ENCODE data around the gene TIMP2. TPM values are rescaled to one million over a fixed set of nuclear protein-coding genes. Genes with fewer than 3 reads are reported as not detected.

TIMP2 gene
- total and polyA plus RNA-seq, 2 donors from 2014 or later: 72.1 to 172 TPM

DNA sequence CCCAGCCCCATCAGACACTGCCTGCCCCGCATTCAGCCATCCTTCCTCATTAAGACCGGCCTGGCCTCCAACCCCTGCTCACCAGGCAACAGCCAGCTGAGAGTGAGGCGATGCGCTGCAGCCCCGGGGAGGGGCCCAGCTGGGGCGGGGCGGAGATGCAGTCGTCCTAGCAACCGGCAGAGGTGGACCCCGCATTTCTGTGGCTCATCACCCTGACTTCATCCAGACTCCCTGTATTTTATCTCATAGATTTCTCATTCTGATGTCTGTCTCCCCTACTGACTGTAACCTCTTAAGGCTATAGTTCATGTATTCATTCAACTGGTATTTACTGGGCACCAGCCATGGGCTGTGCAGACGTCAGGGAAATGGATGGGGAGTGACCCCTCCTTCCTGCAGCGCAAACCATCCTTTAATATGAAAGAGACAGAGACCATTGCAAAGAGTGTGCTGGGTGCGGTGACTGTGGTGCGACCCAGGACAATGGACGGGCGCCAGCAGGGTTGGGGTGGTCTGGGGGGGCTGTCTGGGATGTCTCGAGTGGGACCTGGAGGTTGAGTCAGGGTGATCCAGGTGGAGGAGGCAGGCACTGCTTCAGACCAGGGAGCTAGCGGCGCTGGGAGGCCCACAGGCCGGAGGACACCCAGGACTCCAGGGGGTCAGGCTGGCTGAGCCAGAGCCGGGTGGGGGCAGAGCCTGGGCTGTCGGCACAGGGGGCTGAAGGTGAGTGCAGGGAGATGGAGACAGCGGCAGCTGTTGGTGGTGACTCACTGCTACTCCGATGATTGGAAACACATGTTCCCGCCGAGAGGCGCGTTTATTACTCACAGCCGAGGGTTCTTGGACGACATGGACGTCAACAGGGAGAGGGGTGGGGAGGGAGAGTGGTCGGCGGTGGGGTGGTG lies 10.5 kb upstream of the TIMP2 start:
- H3K9ac ChIP-seq (ENCODE audit: low read length in 3 of 3): no peak overlapping the region
- intact Hi-C loops (cut with DNase I): no loop called here

DNA sequence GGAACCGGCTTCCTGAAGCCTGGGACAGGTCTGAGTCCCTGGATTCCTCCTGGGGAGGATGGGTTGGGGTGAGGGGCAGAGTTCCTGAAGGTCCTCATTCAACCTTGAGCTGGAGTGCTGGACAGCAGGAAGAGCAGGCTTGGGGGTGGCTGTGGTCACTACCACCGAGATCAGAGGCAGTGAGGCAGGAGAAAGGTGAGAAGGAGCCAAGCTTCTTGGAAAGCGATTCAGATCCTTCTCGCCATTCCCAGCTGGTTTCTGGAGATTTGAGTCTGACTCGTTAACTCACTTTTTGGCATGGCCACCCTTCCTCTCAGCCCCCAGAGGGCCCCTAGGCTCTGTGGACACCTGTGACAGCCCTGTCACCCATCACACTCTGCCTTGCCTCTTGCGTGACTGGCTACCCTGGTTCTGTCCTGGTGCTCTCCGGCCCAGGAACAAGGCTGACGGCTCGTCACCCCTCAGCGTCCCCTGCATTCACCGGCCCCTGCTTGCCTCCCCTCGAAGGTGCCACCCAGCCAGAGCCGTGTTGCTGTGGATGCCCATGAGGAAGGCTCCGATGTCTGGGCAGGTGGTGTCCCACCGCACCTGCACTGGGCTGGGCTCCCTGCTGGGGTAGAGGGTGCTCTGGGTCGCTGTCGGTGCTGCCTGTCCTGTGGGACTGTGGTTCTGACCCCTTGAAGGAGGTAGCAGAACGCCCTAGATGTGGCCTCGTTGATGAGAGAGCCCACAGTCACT lies 9.7 kb upstream of the TIMP2 start:
- peak in 1 of 5 donors; percentile 73 for DNase-seq
- Histone ChIP-seq H3K9me3 (ENCODE audit: control insufficient read depth in 2 of 3, insufficient read depth in 1 of 3, low read length in 3 of 3) (no peaks in the 10 kb centered on the region), H3K4me3 (ENCODE audit: low read length in 3 of 3) (no peak overlapping the region), H3K27me3 (ENCODE audit: control insufficient read depth, insufficient read depth, low read length) (no peaks in the 10 kb centered on the region), H3K27ac (ENCODE audit: low read depth in 2 of 2, low read length in 2 of 2) (peak overlapping the region; percentile 36 to 97), H3K9ac (ENCODE audit: low read length in 3 of 3) (peak overlapping the region in 1 of 3 donors; percentile 44), H3K36me3 (ENCODE audit: control insufficient read depth in 2 of 3, insufficient read depth in 3 of 3, low read length in 3 of 3) (no peaks in the 10 kb centered on the region), H3K4me1 (ENCODE audit: control insufficient read depth in 2 of 3, insufficient read depth in 2 of 3, low read depth in 1 of 3, low read length in 3 of 3) (peaks cover 0 to 21% (median 7%) of the 10 kb centered on the region in 3 donors)
- FAIRE-seq: no peak
- TF ChIP-seq, protein P1, sequence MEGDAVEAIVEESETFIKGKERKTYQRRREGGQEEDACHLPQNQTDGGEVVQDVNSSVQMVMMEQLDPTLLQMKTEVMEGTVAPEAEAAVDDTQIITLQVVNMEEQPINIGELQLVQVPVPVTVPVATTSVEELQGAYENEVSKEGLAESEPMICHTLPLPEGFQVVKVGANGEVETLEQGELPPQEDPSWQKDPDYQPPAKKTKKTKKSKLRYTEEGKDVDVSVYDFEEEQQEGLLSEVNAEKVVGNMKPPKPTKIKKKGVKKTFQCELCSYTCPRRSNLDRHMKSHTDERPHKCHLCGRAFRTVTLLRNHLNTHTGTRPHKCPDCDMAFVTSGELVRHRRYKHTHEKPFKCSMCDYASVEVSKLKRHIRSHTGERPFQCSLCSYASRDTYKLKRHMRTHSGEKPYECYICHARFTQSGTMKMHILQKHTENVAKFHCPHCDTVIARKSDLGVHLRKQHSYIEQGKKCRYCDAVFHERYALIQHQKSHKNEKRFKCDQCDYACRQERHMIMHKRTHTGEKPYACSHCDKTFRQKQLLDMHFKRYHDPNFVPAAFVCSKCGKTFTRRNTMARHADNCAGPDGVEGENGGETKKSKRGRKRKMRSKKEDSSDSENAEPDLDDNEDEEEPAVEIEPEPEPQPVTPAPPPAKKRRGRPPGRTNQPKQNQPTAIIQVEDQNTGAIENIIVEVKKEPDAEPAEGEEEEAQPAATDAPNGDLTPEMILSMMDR (IDR thresholded peaks at IDR 0.05; ENCODE audit: borderline replicate concordance, extremely low read depth, insufficient read depth): no peak
- intact Hi-C loops (cut with DNase I): no loop called here

More for the DNA sequence above, 10.5 kb upstream of the TIMP2 start:
- Histone ChIP-seq H3K4me1 (ENCODE audit: control insufficient read depth in 2 of 3, insufficient read depth in 2 of 3, low read depth in 1 of 3, low read length in 3 of 3) (peaks cover 0 to 18% (median 7%) of the 10 kb centered on the region in 3 donors), H3K27ac (ENCODE audit: low read depth in 2 of 2, low read length in 2 of 2) (peak overlapping the region in 1 of 2 donors; percentile 97), H3K27me3 (ENCODE audit: control insufficient read depth, insufficient read depth, low read length) (no peaks in the 10 kb centered on the region), H3K36me3 (ENCODE audit: control insufficient read depth in 2 of 3, insufficient read depth in 3 of 3, low read length in 3 of 3) (no peaks in the 10 kb centered on the region), H3K4me3 (ENCODE audit: low read length in 3 of 3) (no peak overlapping the region), H3K9me3 (ENCODE audit: control insufficient read depth in 2 of 3, insufficient read depth in 1 of 3, low read length in 3 of 3) (no peaks in the 10 kb centered on the region)
- DNase-seq (peak in 4 of 5 donors; percentile 62 to 89 (median 74)), FAIRE-seq (no peak)
- TF ChIP-seq, protein P1 (IDR thresholded peaks at IDR 0.05; ENCODE audit: borderline replicate concordance, extremely low read depth, insufficient read depth): no peak

DNA sequence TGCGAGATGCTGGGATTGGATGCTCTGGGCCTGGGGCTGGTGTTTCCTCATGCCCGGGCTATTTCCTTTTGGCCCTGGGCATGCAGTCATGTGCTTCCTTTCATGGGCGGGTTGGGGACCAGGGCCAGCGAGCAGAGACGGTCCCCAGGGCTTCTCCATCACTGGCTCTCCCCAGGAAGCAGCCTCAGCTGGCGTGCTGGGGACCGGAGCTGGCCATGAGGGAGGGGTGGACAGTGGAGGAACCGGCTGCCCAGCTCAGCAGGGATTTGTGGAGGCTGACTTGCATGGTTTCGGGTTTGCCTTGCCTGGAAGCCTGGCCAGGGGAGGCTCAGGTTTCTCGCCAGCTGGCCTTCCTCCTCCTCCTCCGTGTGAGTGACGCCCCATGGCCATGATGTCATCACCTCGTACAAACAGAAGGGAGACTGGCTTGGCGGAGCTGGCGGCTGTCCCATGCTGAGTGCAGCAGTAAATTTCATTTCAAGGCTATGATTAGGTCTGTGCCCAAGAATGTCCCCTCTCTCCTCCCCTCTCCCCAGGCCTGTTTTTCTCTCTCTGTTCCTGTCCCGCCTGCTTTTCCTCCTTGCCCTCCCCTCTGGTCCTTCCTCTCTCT lies 8.9 kb upstream of the TIMP2 start:
- FAIRE-seq (no peak), DNase-seq (peak; percentile 95 to 97 (median 96))
- peak overlapping the region; percentile 36 to 97 for H3K27ac ChIP-seq (ENCODE audit: low read depth in 2 of 2, low read length in 2 of 2)
- TF ChIP-seq, protein P1 (IDR thresholded peaks at IDR 0.05; ENCODE audit: borderline replicate concordance, extremely low read depth, insufficient read depth): no peak
- intact Hi-C loops (cut with DNase I): no loop called here
- no peaks in the 10 kb centered on the region for H3K9me3 ChIP-seq (ENCODE audit: control insufficient read depth in 2 of 3, insufficient read depth in 1 of 3, low read length in 3 of 3)
- no peaks in the 10 kb centered on the region for H3K27me3 ChIP-seq (ENCODE audit: control insufficient read depth, insufficient read depth, low read length)
- H3K9ac ChIP-seq (ENCODE audit: low read length in 3 of 3): peak overlapping the region in 1 of 3 donors; percentile 44
- no peaks in the 10 kb centered on the region for H3K36me3 ChIP-seq (ENCODE audit: control insufficient read depth in 2 of 3, insufficient read depth in 3 of 3, low read length in 3 of 3)
- H3K4me3 ChIP-seq (ENCODE audit: low read length in 3 of 3): peak overlapping the region in 2 of 3 donors; percentile 7 to 38
- peaks cover 0 to 21% (median 7%) of the 10 kb centered on the region in 3 donors for H3K4me1 ChIP-seq (ENCODE audit: control insufficient read depth in 2 of 3, insufficient read depth in 2 of 3, low read depth in 1 of 3, low read length in 3 of 3)

Data from kidney (tissue), 14 donors.